ENCODE measurements around the gene IFT122. TPM values are rescaled to one million over a fixed set of nuclear protein-coding genes. Genes with fewer than 3 reads are reported as not detected.

IFT122 gene
- total RNA-seq, 1 experiment from 2014 or later, result 35.5 TPM

DNA sequence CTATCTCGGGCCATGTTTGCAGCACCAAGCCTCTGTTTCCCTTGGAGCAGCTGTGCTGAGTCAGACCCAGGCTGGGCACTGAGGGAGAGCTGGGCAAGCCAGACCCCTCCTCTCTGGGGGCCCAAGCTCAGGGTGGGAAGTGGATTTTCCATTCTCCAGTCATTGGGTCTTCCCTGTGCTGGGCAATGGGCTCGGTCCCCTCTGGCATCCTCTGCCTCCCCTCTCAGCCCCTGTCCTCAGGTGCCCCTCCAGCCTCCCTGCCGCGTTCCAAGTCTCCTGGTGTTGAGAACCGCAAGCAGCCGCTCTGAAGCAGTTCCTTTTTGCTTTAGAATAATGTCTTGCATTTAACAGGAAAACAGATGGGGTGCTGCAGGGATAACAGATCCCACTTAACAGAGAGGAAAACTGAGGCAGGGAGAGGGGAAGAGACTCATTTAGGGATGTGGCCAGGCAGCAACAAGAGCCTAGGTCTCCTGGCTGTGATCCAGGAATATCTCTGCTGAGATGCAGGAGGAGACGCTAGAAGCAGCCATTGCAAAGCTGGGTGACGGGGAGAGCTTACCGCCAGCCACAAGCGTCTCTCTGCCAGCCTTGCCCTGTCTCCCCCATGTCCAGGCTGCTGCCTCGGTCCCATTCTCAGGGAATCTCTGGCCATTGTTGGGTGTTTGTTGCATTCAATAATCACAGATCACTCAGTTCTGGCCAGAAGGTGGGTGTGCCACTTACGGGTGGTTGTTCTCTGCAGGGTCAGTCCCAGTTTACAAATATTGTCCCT, 89.6 kb downstream of the IFT122 start:
- no peak overlapping the region for H3K4me3 Mint-ChIP-seq (ENCODE audit: low read depth, unreplicated experiment)
- H3K27ac Mint-ChIP-seq (ENCODE audit: unreplicated experiment), result no peak overlapping the region
- intact Hi-C loops (cut with micrococcal nuclease; ENCODE audit: unreplicated experiment), result no loop called here
- TF ChIP-seq, protein P1, sequence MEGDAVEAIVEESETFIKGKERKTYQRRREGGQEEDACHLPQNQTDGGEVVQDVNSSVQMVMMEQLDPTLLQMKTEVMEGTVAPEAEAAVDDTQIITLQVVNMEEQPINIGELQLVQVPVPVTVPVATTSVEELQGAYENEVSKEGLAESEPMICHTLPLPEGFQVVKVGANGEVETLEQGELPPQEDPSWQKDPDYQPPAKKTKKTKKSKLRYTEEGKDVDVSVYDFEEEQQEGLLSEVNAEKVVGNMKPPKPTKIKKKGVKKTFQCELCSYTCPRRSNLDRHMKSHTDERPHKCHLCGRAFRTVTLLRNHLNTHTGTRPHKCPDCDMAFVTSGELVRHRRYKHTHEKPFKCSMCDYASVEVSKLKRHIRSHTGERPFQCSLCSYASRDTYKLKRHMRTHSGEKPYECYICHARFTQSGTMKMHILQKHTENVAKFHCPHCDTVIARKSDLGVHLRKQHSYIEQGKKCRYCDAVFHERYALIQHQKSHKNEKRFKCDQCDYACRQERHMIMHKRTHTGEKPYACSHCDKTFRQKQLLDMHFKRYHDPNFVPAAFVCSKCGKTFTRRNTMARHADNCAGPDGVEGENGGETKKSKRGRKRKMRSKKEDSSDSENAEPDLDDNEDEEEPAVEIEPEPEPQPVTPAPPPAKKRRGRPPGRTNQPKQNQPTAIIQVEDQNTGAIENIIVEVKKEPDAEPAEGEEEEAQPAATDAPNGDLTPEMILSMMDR (IDR thresholded peaks at IDR 0.05; ENCODE audit: unreplicated experiment), result no peak
- peaks cover 8% of the 10 kb centered on the region for H3K4me1 Mint-ChIP-seq (ENCODE audit: low read depth, unreplicated experiment)
- CTCF ChIA-PET, result no interaction called here
- DNase-seq, result no peak
- H3K27me3 Mint-ChIP-seq (ENCODE audit: unreplicated experiment), result peaks cover 58% of the 10 kb centered on the region
- no peaks in the 10 kb centered on the region for H3K36me3 Mint-ChIP-seq (ENCODE audit: insufficient read depth, unreplicated experiment)
- BruUV-seq (replicated peaks), result no TSS peak
- H3K9me3 Mint-ChIP-seq (ENCODE audit: low read depth, unreplicated experiment), result no peaks in the 10 kb centered on the region

DNA sequence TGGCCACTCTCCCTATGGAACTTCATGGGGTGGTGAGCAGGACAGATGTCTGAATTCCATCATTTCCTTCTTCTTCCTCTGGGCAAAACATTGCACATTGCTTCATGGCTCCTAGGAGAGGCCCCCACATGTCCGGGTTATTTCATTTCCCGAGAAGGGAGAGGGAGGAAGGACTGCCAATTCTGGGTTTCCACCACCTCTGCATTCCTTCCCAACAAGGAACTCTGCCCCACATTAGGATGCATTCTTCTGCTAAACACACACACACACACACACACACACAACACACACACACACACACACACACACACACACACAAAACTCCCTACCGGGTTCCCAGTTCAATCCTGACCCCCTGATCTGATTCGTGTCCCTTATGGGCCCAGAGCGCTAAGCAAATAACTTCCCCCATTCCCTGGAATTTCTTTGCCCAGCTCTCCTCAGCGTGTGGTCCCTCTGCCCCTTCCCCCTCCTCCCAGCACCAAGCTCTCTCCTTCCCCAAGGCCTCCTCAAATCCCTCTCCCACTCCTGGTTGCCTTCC, 90.3 kb downstream of the IFT122 start:
- TF ChIP-seq, protein P1 (IDR thresholded peaks at IDR 0.05; ENCODE audit: unreplicated experiment), result no peak

DNA sequence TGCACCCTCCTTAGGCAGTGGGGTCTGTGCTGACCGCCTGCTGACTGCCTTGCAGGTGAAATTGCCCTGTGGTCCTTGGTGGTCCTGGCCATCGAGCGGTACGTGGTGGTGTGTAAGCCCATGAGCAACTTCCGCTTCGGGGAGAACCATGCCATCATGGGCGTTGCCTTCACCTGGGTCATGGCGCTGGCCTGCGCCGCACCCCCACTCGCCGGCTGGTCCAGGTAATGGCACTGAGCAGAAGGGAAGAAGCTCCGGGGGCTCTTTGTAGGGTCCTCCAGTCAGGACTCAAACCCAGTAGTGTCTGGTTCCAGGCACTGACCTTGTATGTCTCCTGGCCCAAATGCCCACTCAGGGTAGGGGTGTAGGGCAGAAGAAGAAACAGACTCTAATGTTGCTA, 90.8 kb downstream of the IFT122 start:
- H3K27ac Mint-ChIP-seq (ENCODE audit: unreplicated experiment), result no peak overlapping the region
- no peak for DNase-seq
- peaks cover 8% of the 10 kb centered on the region for H3K4me1 Mint-ChIP-seq (ENCODE audit: low read depth, unreplicated experiment)
- H3K36me3 Mint-ChIP-seq (ENCODE audit: insufficient read depth, unreplicated experiment), result no peaks in the 10 kb centered on the region
- no peak overlapping the region for H3K4me3 Mint-ChIP-seq (ENCODE audit: low read depth, unreplicated experiment)
- TF ChIP-seq, protein P1 (IDR thresholded peaks at IDR 0.05; ENCODE audit: unreplicated experiment), result no peak
- no TSS peak for BruUV-seq (replicated peaks)
- H3K9me3 Mint-ChIP-seq (ENCODE audit: low read depth, unreplicated experiment), result no peaks in the 10 kb centered on the region
- peaks cover 58% of the 10 kb centered on the region for H3K27me3 Mint-ChIP-seq (ENCODE audit: unreplicated experiment)
- CTCF ChIA-PET, result no interaction called here
- intact Hi-C loops (cut with micrococcal nuclease; ENCODE audit: unreplicated experiment), result no loop called here

More for the DNA sequence above, 90.3 kb downstream of the IFT122 start:
- Mint-ChIP-seq H3K4me1 (ENCODE audit: low read depth, unreplicated experiment) (peaks cover 8% of the 10 kb centered on the region), H3K27ac (ENCODE audit: unreplicated experiment) (no peak overlapping the region), H3K4me3 (ENCODE audit: low read depth, unreplicated experiment) (no peak overlapping the region), H3K27me3 (ENCODE audit: unreplicated experiment) (peaks cover 58% of the 10 kb centered on the region), H3K9me3 (ENCODE audit: low read depth, unreplicated experiment) (no peaks in the 10 kb centered on the region), H3K36me3 (ENCODE audit: insufficient read depth, unreplicated experiment) (no peaks in the 10 kb centered on the region)
- BruUV-seq (replicated peaks), result no TSS peak
- DNase-seq, result no peak
- intact Hi-C loops (cut with micrococcal nuclease; ENCODE audit: unreplicated experiment), result no loop called here
- CTCF ChIA-PET, result no interaction called here

DNA sequence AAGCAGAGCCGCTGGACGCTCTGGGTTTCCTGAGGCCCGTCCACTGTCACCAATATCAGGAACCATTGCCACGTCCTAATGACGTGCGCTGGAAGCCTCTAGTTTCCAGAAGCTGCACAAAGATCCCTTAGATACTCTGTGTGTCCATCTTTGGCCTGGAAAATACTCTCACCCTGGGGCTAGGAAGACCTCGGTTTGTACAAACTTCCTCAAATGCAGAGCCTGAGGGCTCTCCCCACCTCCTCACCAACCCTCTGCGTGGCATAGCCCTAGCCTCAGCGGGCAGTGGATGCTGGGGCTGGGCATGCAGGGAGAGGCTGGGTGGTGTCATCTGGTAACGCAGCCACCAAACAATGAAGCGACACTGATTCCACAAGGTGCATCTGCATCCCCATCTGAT, 91.7 kb downstream of the IFT122 start:
- no peak for DNase-seq
- no TSS peak for BruUV-seq (replicated peaks)
- H3K4me3 Mint-ChIP-seq (ENCODE audit: low read depth, unreplicated experiment), result no peak overlapping the region
- TF ChIP-seq, protein P1 (IDR thresholded peaks at IDR 0.05; ENCODE audit: unreplicated experiment), result no peak
- no peaks in the 10 kb centered on the region for H3K9me3 Mint-ChIP-seq (ENCODE audit: low read depth, unreplicated experiment)
- H3K36me3 Mint-ChIP-seq (ENCODE audit: insufficient read depth, unreplicated experiment), result no peaks in the 10 kb centered on the region
- no peak overlapping the region for H3K27ac Mint-ChIP-seq (ENCODE audit: unreplicated experiment)
- CTCF ChIA-PET, result no interaction called here
- intact Hi-C loops (cut with micrococcal nuclease; ENCODE audit: unreplicated experiment), result no loop called here
- peaks cover 8% of the 10 kb centered on the region for H3K4me1 Mint-ChIP-seq (ENCODE audit: low read depth, unreplicated experiment)
- peaks cover 57% of the 10 kb centered on the region for H3K27me3 Mint-ChIP-seq (ENCODE audit: unreplicated experiment)

Measured in Calu3 (cell line).